ENCODE data around the gene GRAMD4. TPM values are rescaled to one million over a fixed set of nuclear protein-coding genes. Genes with fewer than 3 reads are reported as not detected.
"Not testable (repeated sequence)": the region's sequence is repeated elsewhere in the genome, so short reads cannot be mapped to it uniquely, and the experiment has no call there.

GRAMD4 gene
- total RNA-seq, 1 donor from 2014 or later, result 24.9 TPM

GRCh38 chr22:46619240-46619829, 851 bp upstream of the GRAMD4 start:
- DNase-seq, result no peak

GRCh38 chr22:46620588-46621242, 529 bp downstream of the GRAMD4 start:
- no peak for DNase-seq

- DNase-seq, result not testable (repeated sequence)
Measured at GRCh38 chr22:46621243-46621930, 1.2 kb downstream of the GRAMD4 start.

- no peak for DNase-seq
Measured at GRCh38 chr22:46622081-46622521, 1.9 kb downstream of the GRAMD4 start.

GRCh38 chr22:46625113-46625842, 5.1 kb downstream of the GRAMD4 start:
- DNase-seq, result no peak

GRCh38 chr22:46625843-46626349, 5.7 kb downstream of the GRAMD4 start:
- no peak for DNase-seq

GRCh38 chr22:46626356-46626755, 6.2 kb downstream of the GRAMD4 start:
- DNase-seq, result no peak

GRCh38 chr22:46626911-46627805, 7.0 kb downstream of the GRAMD4 start:
- no peak for DNase-seq

- DNase-seq, result no peak
Measured at GRCh38 chr22:46627806-46628482, 7.8 kb downstream of the GRAMD4 start.

- DNase-seq, result no peak
Measured at GRCh38 chr22:46628756-46629155, 8.6 kb downstream of the GRAMD4 start.

GRCh38 chr22:46629291-46629690, 9.1 kb downstream of the GRAMD4 start:
- no peak for DNase-seq

- no peak for DNase-seq
Measured at GRCh38 chr22:46631113-46631512, 10.9 kb downstream of the GRAMD4 start.

- no peak for DNase-seq
Measured at GRCh38 chr22:46632646-46633249, 12.6 kb downstream of the GRAMD4 start.

- DNase-seq, result no peak
Measured at GRCh38 chr22:46633334-46633890, 13.2 kb downstream of the GRAMD4 start.

GRCh38 chr22:46634011-46634699, 14.0 kb downstream of the GRAMD4 start:
- no peak for DNase-seq

- not testable (repeated sequence) for DNase-seq
Measured at GRCh38 chr22:46634973-46635685, 14.9 kb downstream of the GRAMD4 start.

- DNase-seq, result no peak
Measured at GRCh38 chr22:46635756-46636155, 15.6 kb downstream of the GRAMD4 start.

GRCh38 chr22:46636221-46637002, 16.2 kb downstream of the GRAMD4 start:
- DNase-seq, result no peak

All from skin of body (tissue), 2 donors.